Nephron (organoid): Measurements from ENCODE around the gene LAMA2.

Experiments
- H3K27ac Mint-ChIP-seq, 3 experiments: 2 replicates each; pipeline ENCODE4 v1.8.0; 2020; ENCODE audit warnings: mixed read lengths in 3 of 3, mild to moderate bottlenecking in 2 of 3, moderate library complexity in 1 of 3
- H3K27me3 Mint-ChIP-seq: 2 replicates; pipeline ENCODE4 v1.8.0; 2021; ENCODE audit warnings: low read depth, mild to moderate bottlenecking, moderate library complexity, mixed read lengths
- H3K36me3 Mint-ChIP-seq: 2 replicates; pipeline ENCODE4 v1.8.0; 2020; ENCODE audit warnings: low read depth, mixed read lengths
- H3K4me1 Mint-ChIP-seq: 2 replicates; pipeline ENCODE4 v1.8.0; 2020; ENCODE audit warnings: mixed read lengths
- H3K4me3 Mint-ChIP-seq, 3 experiments: 2 replicates each; pipeline ENCODE4 v1.8.0; 2020; ENCODE audit warnings: mild to moderate bottlenecking in 3 of 3, mixed read lengths in 3 of 3, moderate library complexity in 2 of 3
- H3K9me3 Mint-ChIP-seq: 2 replicates; pipeline ENCODE4 v1.8.0; 2020; ENCODE audit warnings: mixed read lengths
- CTCF ChIP-seq, 3 experiments: fragments of 200-600 bp; sonication (generic); IDR thresholded peaks; one replicate each; pipeline ENCODE4 v1.5.0; 2021; ENCODE audit warnings: antibody characterized with exemption in 3 of 3; ENCODE audit not compliant: unreplicated experiment in 3 of 3

The LAMA2 gene

DNA sequence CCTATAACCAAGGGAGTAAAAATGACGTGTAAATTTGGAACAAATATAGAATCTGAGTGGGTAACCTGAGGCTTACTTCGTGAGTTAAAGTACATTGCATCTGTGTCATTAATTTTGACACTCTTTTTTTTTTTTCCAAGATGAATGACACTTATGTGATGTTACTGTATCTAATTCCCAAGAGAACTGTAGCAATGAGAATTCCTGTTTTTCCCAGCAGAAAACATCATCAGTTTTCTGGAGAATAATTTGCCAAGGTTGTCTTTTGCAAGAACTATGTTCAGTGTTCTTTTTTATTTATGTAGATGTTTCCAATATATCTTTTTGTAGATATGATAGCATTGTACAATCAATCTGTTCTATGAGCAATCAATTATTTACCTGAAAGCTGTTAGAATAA, 543.4 kb downstream of the LAMA2 start:
- Mint-ChIP-seq H3K27me3 (no peaks in the 10 kb centered on the region), H3K4me3 (no peak overlapping the region), H3K36me3 (peaks cover 3% of the 10 kb centered on the region), H3K9me3 (no peaks in the 10 kb centered on the region), H3K4me1 (peaks cover 4% of the 10 kb centered on the region), H3K27ac (no peak overlapping the region)
- TF ChIP-seq CTCF (IDR thresholded peaks at IDR 0.05; ENCODE audit: unreplicated experiment in 3 of 3): no peak

- no peak overlapping the region for H3K4me3 Mint-ChIP-seq
- no peak for TF ChIP-seq CTCF (IDR thresholded peaks at IDR 0.05; ENCODE audit: unreplicated experiment in 3 of 3)
- no peaks in the 10 kb centered on the region for H3K27me3 Mint-ChIP-seq
- H3K4me1 Mint-ChIP-seq: peaks cover 9% of the 10 kb centered on the region
- peaks cover 3% of the 10 kb centered on the region for H3K36me3 Mint-ChIP-seq
- peak overlapping the region in 1 of 3 experiments; percentile 85 for H3K27ac Mint-ChIP-seq
- no peaks in the 10 kb centered on the region for H3K9me3 Mint-ChIP-seq
Observed at GRCh38 chr6:129429956-129430355, 547.0 kb downstream of the LAMA2 start.

DNA sequence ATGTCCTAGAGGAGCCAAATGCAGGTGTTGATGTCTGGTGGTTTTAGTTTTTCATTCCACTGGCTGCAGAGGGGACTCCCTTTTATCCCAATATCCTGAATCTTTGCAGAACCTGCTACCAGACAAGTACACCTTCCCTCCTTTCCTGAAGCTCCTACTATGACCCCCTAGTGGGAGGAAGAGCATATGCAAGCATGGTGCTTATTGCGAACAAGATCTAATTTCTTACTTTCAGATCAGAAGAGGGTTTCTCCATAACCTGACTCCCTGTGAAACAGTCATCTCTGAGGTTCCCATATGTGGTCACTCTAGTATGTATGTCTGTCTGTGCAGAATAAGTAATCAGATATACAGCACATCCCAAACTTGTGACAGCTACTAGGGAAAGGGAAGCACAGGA, 549.8 kb downstream of the LAMA2 start:
- Mint-ChIP-seq H3K9me3 (no peaks in the 10 kb centered on the region), H3K36me3 (no peaks in the 10 kb centered on the region), H3K4me3 (no peak overlapping the region), H3K27ac (no peak overlapping the region), H3K27me3 (no peaks in the 10 kb centered on the region), H3K4me1 (peaks cover 17% of the 10 kb centered on the region)
- TF ChIP-seq CTCF (IDR thresholded peaks at IDR 0.05; ENCODE audit: unreplicated experiment in 3 of 3): no peak

- peaks cover 17% of the 10 kb centered on the region for H3K4me1 Mint-ChIP-seq
- TF ChIP-seq CTCF (IDR thresholded peaks at IDR 0.05; ENCODE audit: unreplicated experiment in 3 of 3): no peak
- no peak overlapping the region for H3K27ac Mint-ChIP-seq
- H3K9me3 Mint-ChIP-seq: no peaks in the 10 kb centered on the region
- H3K27me3 Mint-ChIP-seq: no peaks in the 10 kb centered on the region
- H3K4me3 Mint-ChIP-seq: no peak overlapping the region
- no peaks in the 10 kb centered on the region for H3K36me3 Mint-ChIP-seq
Observed at GRCh38 chr6:129434091-129434490, 551.2 kb downstream of the LAMA2 start.

- Mint-ChIP-seq H3K4me3 (no peak overlapping the region), H3K9me3 (no peaks in the 10 kb centered on the region), H3K36me3 (no peaks in the 10 kb centered on the region), H3K4me1 (peaks cover 12% of the 10 kb centered on the region), H3K27ac (no peak overlapping the region), H3K27me3 (no peaks in the 10 kb centered on the region)
- no peak for TF ChIP-seq CTCF (IDR thresholded peaks at IDR 0.05; ENCODE audit: unreplicated experiment in 3 of 3)
Observed at GRCh38 chr6:129440691-129441090, 557.8 kb downstream of the LAMA2 start.

DNA sequence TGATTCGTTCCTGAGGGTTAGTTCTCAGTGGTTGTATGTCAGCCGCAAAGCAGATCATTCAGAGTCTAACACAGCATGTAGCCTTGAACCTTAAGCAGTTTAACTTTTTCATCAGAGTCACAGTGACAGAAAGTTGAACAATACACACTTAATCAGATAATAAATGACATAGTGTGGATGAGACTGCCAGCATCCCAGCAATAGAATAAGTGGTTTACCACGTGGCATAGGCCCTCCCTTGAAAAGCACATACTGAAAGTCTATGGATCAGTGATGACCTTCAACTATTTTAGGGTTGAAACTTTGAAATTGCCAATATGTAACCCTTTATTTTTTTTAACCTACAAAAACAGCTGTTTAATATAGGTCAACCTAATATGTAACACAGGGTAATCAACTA, 561.7 kb downstream of the LAMA2 start:
- Mint-ChIP-seq H3K4me1 (peaks cover 14% of the 10 kb centered on the region), H3K9me3 (no peaks in the 10 kb centered on the region), H3K27ac (no peak overlapping the region), H3K36me3 (no peaks in the 10 kb centered on the region), H3K27me3 (no peaks in the 10 kb centered on the region), H3K4me3 (no peak overlapping the region)
- no peak for TF ChIP-seq CTCF (IDR thresholded peaks at IDR 0.05; ENCODE audit: unreplicated experiment in 3 of 3)
